Neural cell (in vitro differentiated cells): ENCODE results near the gene SPATS2L. TPM values are rescaled to one million over a fixed set of nuclear protein-coding genes. Genes with fewer than 3 reads are reported as not detected.

Source experiments
- H2AFZ ChIP-seq: fragments of 200-600, 300-800 bp; sonication (generic), shearing (Covaris generic); 2 replicates; pipeline ENCODE4 v1.6.0; 2014; ENCODE audit warnings: low read depth, mild to moderate bottlenecking, antibody characterized with exemption, low read length, moderate library complexity
- H3F3A ChIP-seq: fragments of 200-600 bp; shearing (Covaris generic); 2 replicates; pipeline ENCODE4 v1.6.1; 2016; ENCODE audit warnings: mild to moderate bottlenecking, moderate library complexity, mixed read lengths, antibody characterized with exemption, low read length; ENCODE audit not compliant: insufficient read depth, poor library complexity, severe bottlenecking
- H3K27ac ChIP-seq: fragments of 200-600, 300-800 bp; sonication (generic), shearing (Covaris generic); 2 replicates; pipeline ENCODE4 v1.5.1; 2014; ENCODE audit warnings: mild to moderate bottlenecking, low read length, moderate library complexity
- H3K27me3 ChIP-seq: fragments of 300-800, 200-600 bp; sonication (generic), shearing (Covaris generic); 2 replicates; pipeline ENCODE4 v1.6.0; 2014; ENCODE audit warnings: mild to moderate bottlenecking, low read depth, low read length, moderate library complexity; ENCODE audit not compliant: insufficient read depth
- H3K36me3 ChIP-seq: fragments of 300-800, 200-600 bp; sonication (generic), shearing (Covaris generic); 2 replicates; pipeline ENCODE4 v1.5.1; 2014; ENCODE audit warnings: mild to moderate bottlenecking, antibody characterized with exemption, low read length, moderate library complexity; ENCODE audit not compliant: insufficient read depth
- H3K4me2 ChIP-seq: fragments of 300-800, 200-600 bp; sonication (generic), shearing (Covaris generic); 2 replicates; pipeline ENCODE4 v1.6.0; 2014; ENCODE audit warnings: mild to moderate bottlenecking, low read length
- H3K4me3 ChIP-seq: fragments of 300-800, 200-600 bp; sonication (generic), shearing (Covaris generic); 2 replicates; pipeline ENCODE4 v1.5.1; 2014; ENCODE audit warnings: mild to moderate bottlenecking, low read length, moderate library complexity
- H3K79me2 ChIP-seq: fragments of 200-600 bp; shearing (Covaris generic); replicated peaks from 2 replicates; pipeline ENCODE4 v1.6.0; 2014; ENCODE audit warnings: mild to moderate bottlenecking, low read length, moderate library complexity; ENCODE audit not compliant: insufficient read depth
- H3K9ac ChIP-seq: fragments of 300-800, 200-600 bp; sonication (generic), shearing (Covaris generic); 2 replicates; pipeline ENCODE4 v1.6.1; 2016; ENCODE audit warnings: mild to moderate bottlenecking, low read length, mixed read lengths
- H3K9me2 ChIP-seq: fragments of 200-600 bp; shearing (Covaris generic); 2 replicates; pipeline ENCODE4 v1.6.1; 2016; ENCODE audit warnings: mild to moderate bottlenecking, low read length, mixed read lengths; ENCODE audit not compliant: insufficient read depth
- H3K9me3 ChIP-seq: fragments of 200-600, 300-800 bp; sonication (generic), shearing (Covaris generic); 2 replicates; pipeline ENCODE4 v1.6.1; 2016; ENCODE audit warnings: mild to moderate bottlenecking, mixed run types, low read length, moderate library complexity, mixed read lengths
- H4K20me1 ChIP-seq: fragments of 200-600 bp; shearing (Covaris generic); 2 replicates; pipeline ENCODE4 v1.6.1; 2016; ENCODE audit warnings: mild to moderate bottlenecking, mixed run types; ENCODE audit not compliant: insufficient read depth
- EP300 ChIP-seq: fragments of 450-650 bp; conservative IDR thresholded peaks from 2 replicates; pipeline ENCODE4 v1.6.1; 2014; ENCODE audit warnings: antibody characterized with exemption, mild to moderate bottlenecking, moderate library complexity; ENCODE audit not compliant: poor library complexity, severe bottlenecking
- EZH2 ChIP-seq: fragments of 200-600, 300-800 bp; shearing (Covaris generic), sonication (generic); IDR thresholded peaks from 2 replicates; pipeline ENCODE4 v1.6.1; 2014; ENCODE audit warnings: antibody characterized with exemption, low read length, borderline replicate concordance, mild to moderate bottlenecking; ENCODE audit not compliant: insufficient read depth, poor library complexity, severe bottlenecking
- MXI1 ChIP-seq: fragments of 450-650 bp; conservative IDR thresholded peaks from 2 replicates; pipeline ENCODE4 v1.6.1; 2014; ENCODE audit warnings: antibody characterized with exemption, mild to moderate bottlenecking; ENCODE audit not compliant: poor library complexity, severe bottlenecking
- POLR2AphosphoS5 ChIP-seq: IDR thresholded peaks from 2 replicates; pipeline ENCODE4 v1.6.1; 2012
- RAD21 ChIP-seq: fragments of 450-650 bp; conservative IDR thresholded peaks from 2 replicates; pipeline ENCODE4 v1.6.1; 2014; ENCODE audit warnings: antibody characterized with exemption, mild to moderate bottlenecking, moderate library complexity
- REST ChIP-seq: IDR thresholded peaks from 2 replicates; pipeline ENCODE4 v1.6.1; 2012; ENCODE audit warnings: borderline replicate concordance
- SMC3 ChIP-seq: fragments of 450-650 bp; conservative IDR thresholded peaks from 2 replicates; pipeline ENCODE4 v1.6.1; 2014; ENCODE audit warnings: antibody characterized with exemption, mild to moderate bottlenecking, moderate library complexity; ENCODE audit not compliant: poor library complexity
- TAF1 ChIP-seq: IDR thresholded peaks from 2 replicates; pipeline ENCODE4 v1.6.1; 2012; ENCODE audit warnings: low read depth
- polyA plus RNA-seq: library from polyadenylated mRNA; depleted of rRNA; stranded (reverse); fragments of >200 nt; gene quantifications from 2 replicates; pipeline ENCODE4 v1.2.3, GENCODE V29; 2014
- TF ChIP-seq, protein P1 (sequence below): fragments of 450-650 bp; IDR thresholded peaks from 2 replicates; pipeline ENCODE4 v1.5.1; 2014; ENCODE audit warnings: antibody characterized with exemption, mild to moderate bottlenecking, moderate library complexity; ENCODE audit not compliant: poor library complexity, severe bottlenecking

Gene SPATS2L
- polyA plus RNA-seq, 1 donor from 2014 or later: 8.5 TPM

DNA sequence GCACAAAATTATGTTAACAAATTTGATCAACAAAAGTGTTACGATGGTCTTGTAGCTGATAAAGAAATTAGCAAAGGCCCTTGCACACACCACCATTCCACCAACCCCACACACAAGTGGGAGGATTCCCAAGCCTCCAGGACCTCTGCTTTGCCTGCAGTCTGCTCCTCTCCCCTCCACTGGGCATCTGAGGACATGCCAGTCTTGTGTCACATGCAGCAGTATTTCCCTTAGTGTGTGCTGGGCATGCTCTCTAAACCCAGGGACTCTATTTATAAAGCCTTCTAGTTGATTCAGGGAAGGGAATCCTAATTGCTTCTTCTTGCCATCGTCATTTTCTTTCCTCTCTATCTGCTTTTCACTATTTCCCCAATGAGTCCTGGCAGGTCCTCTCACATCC, 150.1 kb downstream of the SPATS2L start:
- TF ChIP-seq SMC3: no peak
- TF ChIP-seq RAD21: no peak
- no peak for TF ChIP-seq MXI1
- TF ChIP-seq EP300: no peak
- TF ChIP-seq TAF1: no peak
- TF ChIP-seq REST: no peak
- TF ChIP-seq EZH2: no peak
- no peak for TF ChIP-seq POLR2AphosphoS5
- H3F3A ChIP-seq: no peaks in the 10 kb centered on the region
- no peak overlapping the region for H3K27ac ChIP-seq
- no peak overlapping the region for H3K9ac ChIP-seq
- no peak overlapping the region for H3K4me3 ChIP-seq
- H3K4me2 ChIP-seq: no peak overlapping the region
- H3K9me2 ChIP-seq: no peaks in the 10 kb centered on the region
- H4K20me1 ChIP-seq: no peaks in the 10 kb centered on the region
- no peak overlapping the region for H2AFZ ChIP-seq
- H3K27me3 ChIP-seq: no peaks in the 10 kb centered on the region
- no peaks in the 10 kb centered on the region for H3K9me3 ChIP-seq
- no peaks in the 10 kb centered on the region for H3K36me3 ChIP-seq
- no peaks in the 10 kb centered on the region for H3K79me2 ChIP-seq

GRCh38 chr2:200459101-200459500, 152.6 kb downstream of the SPATS2L start:
- Histone ChIP-seq H3K27me3 (no peaks in the 10 kb centered on the region), H3K4me2 (no peak overlapping the region), H3K4me3 (no peak overlapping the region), H3K9ac (no peak overlapping the region), H3K9me3 (no peaks in the 10 kb centered on the region), H3K36me3 (no peaks in the 10 kb centered on the region), H2AFZ (no peak overlapping the region), H3K79me2 (no peaks in the 10 kb centered on the region), H3F3A (no peaks in the 10 kb centered on the region), H4K20me1 (no peaks in the 10 kb centered on the region), H3K9me2 (no peaks in the 10 kb centered on the region), H3K27ac (no peak overlapping the region)
- TF ChIP-seq EZH2: no peak
- no peak for TF ChIP-seq RAD21
- TF ChIP-seq, protein P1, sequence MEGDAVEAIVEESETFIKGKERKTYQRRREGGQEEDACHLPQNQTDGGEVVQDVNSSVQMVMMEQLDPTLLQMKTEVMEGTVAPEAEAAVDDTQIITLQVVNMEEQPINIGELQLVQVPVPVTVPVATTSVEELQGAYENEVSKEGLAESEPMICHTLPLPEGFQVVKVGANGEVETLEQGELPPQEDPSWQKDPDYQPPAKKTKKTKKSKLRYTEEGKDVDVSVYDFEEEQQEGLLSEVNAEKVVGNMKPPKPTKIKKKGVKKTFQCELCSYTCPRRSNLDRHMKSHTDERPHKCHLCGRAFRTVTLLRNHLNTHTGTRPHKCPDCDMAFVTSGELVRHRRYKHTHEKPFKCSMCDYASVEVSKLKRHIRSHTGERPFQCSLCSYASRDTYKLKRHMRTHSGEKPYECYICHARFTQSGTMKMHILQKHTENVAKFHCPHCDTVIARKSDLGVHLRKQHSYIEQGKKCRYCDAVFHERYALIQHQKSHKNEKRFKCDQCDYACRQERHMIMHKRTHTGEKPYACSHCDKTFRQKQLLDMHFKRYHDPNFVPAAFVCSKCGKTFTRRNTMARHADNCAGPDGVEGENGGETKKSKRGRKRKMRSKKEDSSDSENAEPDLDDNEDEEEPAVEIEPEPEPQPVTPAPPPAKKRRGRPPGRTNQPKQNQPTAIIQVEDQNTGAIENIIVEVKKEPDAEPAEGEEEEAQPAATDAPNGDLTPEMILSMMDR: no peak
- TF ChIP-seq TAF1: no peak
- TF ChIP-seq EP300: no peak
- no peak for TF ChIP-seq MXI1
- no peak for TF ChIP-seq REST
- no peak for TF ChIP-seq POLR2AphosphoS5
- no peak for TF ChIP-seq SMC3
